HG03108 (cell line): ENCODE data around the gene SEC63.
A peak's percentile ranks its signal among the peaks of the same experiment; 100 is the strongest.
"Not testable (repeated sequence)": the region's sequence is repeated elsewhere in the genome, so short reads cannot be mapped to it uniquely, and the experiment has no call there.

Experiments
- ATAC-seq: cut with Tn5 transposase; IDR thresholded peaks from one replicate; pipeline ENCODE4 v1.9.1; 2021; ENCODE audit warnings: moderate library complexity; ENCODE audit not compliant: unreplicated experiment

SEC63 gene

GRCh38 chr6:107867302-107867615 lies 90.7 kb downstream of the SEC63 start:
- ATAC-seq, result no peak

GRCh38 chr6:107866606-107867301 lies 91.3 kb downstream of the SEC63 start:
- ATAC-seq, result no peak

- no peak for ATAC-seq
Observed at GRCh38 chr6:107864226-107865127, 93.5 kb downstream of the SEC63 start.

- no peak for ATAC-seq
Observed at GRCh38 chr6:107862383-107862782, 95.6 kb downstream of the SEC63 start.

- ATAC-seq, result not testable (repeated sequence)
Observed at GRCh38 chr6:107860963-107861362, 97.0 kb downstream of the SEC63 start.

- ATAC-seq, result not testable (repeated sequence)
Observed at GRCh38 chr6:107860144-107860543, 97.9 kb downstream of the SEC63 start.

- ATAC-seq, result no peak
Observed at GRCh38 chr6:107853230-107853629, 104.8 kb downstream of the SEC63 start.

- no peak for ATAC-seq
Observed at GRCh38 chr6:107849325-107849724, 108.7 kb downstream of the SEC63 start.

- peak; percentile 83 for ATAC-seq
Observed at GRCh38 chr6:107847844-107848802, 109.9 kb downstream of the SEC63 start.

GRCh38 chr6:107846262-107846795 lies 111.7 kb downstream of the SEC63 start:
- ATAC-seq, result no peak

- no peak for ATAC-seq
Observed at GRCh38 chr6:107845777-107846176, 112.2 kb downstream of the SEC63 start.

GRCh38 chr6:107843400-107843799 lies 114.6 kb downstream of the SEC63 start:
- ATAC-seq, result no peak

GRCh38 chr6:107841275-107841670 lies 116.7 kb downstream of the SEC63 start:
- ATAC-seq, result no peak

- no peak for ATAC-seq
Observed at GRCh38 chr6:107840636-107841274, 117.3 kb downstream of the SEC63 start.

- ATAC-seq, result no peak
Observed at GRCh38 chr6:107833136-107833535, 124.9 kb downstream of the SEC63 start.

- no peak for ATAC-seq
Observed at GRCh38 chr6:107832151-107833056, 125.6 kb downstream of the SEC63 start.

- ATAC-seq, result no peak
Observed at GRCh38 chr6:107830060-107830459, 127.9 kb downstream of the SEC63 start.

- ATAC-seq, result no peak
Observed at GRCh38 chr6:107827541-107827940, 130.5 kb downstream of the SEC63 start.

- no peak for ATAC-seq
Observed at GRCh38 chr6:107823047-107823557, 134.9 kb downstream of the SEC63 start.
